PC-9 (cell line): ENCODE measurements around the gene RASSF3. TPM values are rescaled to one million over a fixed set of nuclear protein-coding genes. Genes with fewer than 3 reads are reported as not detected.

Source experiments
- BruUV-seq: library from RNA; stranded (reverse); fragments of 400-500 nt; replicated peaks from 2 replicates; lab custom pipeline; 2021; lab: Mats Ljungman, UMichigan
- CTCF ChIA-PET: fragments of 300-600 bp; sonication (Branson Sonifier 250); formaldehyde crosslinking; loops from one replicate; lab custom pipeline; 2022; ENCODE audit warnings: antibody characterized with exemption; lab: Charles Lee
- POLR2A ChIA-PET: fragments of 300-600 bp; sonication (Branson Sonifier 250); formaldehyde crosslinking; loops from one replicate; lab custom pipeline; 2022; ENCODE audit warnings: antibody characterized with exemption; ENCODE audit not compliant: unreplicated experiment; lab: Charles Lee
- DNase-seq, 2 experiments: peaks; one replicate each; pipeline versions ENCODE4 v3.0.0 to v3.0.0-alpha.2; 2015 to 2022; ENCODE audit warnings: mixed read lengths in 1 of 2
- H2AFZ ChIP-seq: fragments of 200-600 bp; sonication (generic); 2 replicates; pipeline ENCODE4 v1.8.1; 2017; ENCODE audit warnings: antibody characterized with exemption
- H3F3A ChIP-seq: fragments of 200-600 bp; sonication (generic); 2 replicates; pipeline ENCODE4 v1.8.1; 2017; ENCODE audit warnings: antibody characterized with exemption, mild to moderate bottlenecking, low read depth; ENCODE audit not compliant: insufficient read depth
- H3K27ac ChIP-seq: fragments of 200-600 bp; sonication (generic); 2 replicates; pipeline ENCODE4 v1.6.1; 2016; ENCODE audit warnings: mixed run types
- H3K27me3 ChIP-seq: fragments of 200-600 bp; sonication (generic); 2 replicates; pipeline ENCODE4 v1.6.1; 2016; ENCODE audit warnings: low read depth, mixed run types; ENCODE audit not compliant: insufficient read depth
- H3K36me3 ChIP-seq: fragments of 200-600 bp; sonication (generic); 2 replicates; pipeline ENCODE4 v1.6.1; 2016; ENCODE audit warnings: low read depth, mixed run types
- H3K4me1 ChIP-seq: fragments of 200-600 bp; sonication (generic); replicated peaks from 2 replicates; pipeline ENCODE4 v1.6.1; 2016; ENCODE audit warnings: mixed run types; ENCODE audit not compliant: insufficient read depth
- H3K4me2 ChIP-seq: fragments of 200-600 bp; sonication (generic); 2 replicates; pipeline ENCODE4 v1.6.1; 2017; ENCODE audit warnings: mixed run types
- H3K4me3 ChIP-seq: fragments of 200-600 bp; sonication (generic); 2 replicates; pipeline ENCODE4 v1.6.1; 2016; ENCODE audit warnings: mixed run types
- H3K79me2 ChIP-seq: fragments of 200-600 bp; sonication (generic); 2 replicates; pipeline ENCODE4 v1.6.1; 2017; ENCODE audit warnings: low read depth, mixed run types
- H3K9me2 ChIP-seq: fragments of 200-600 bp; sonication (generic); 2 replicates; pipeline ENCODE4 v1.8.1; 2017; ENCODE audit warnings: mild to moderate bottlenecking; ENCODE audit not compliant: insufficient read depth
- H3K9me3 ChIP-seq: fragments of 200-600 bp; sonication (generic); 2 replicates; pipeline ENCODE4 v1.8.1; 2016; ENCODE audit warnings: low read depth; ENCODE audit not compliant: insufficient read depth
- H4K20me1 ChIP-seq: fragments of 200-600 bp; sonication (generic); 2 replicates; pipeline ENCODE4 v1.8.1; 2017; ENCODE audit not compliant: insufficient read depth
- EZH2 ChIP-seq: fragments of 200-600 bp; sonication (generic); IDR thresholded peaks from 2 replicates; pipeline ENCODE4 v1.8.0; 2017; ENCODE audit warnings: antibody characterized with exemption, low read depth
- intact Hi-C: fragments of 100-400 bp; cut with micrococcal nuclease; formaldehyde crosslinking; loops from one replicate; pipeline ENCODE4 v1.10.0; 2022; ENCODE audit not compliant: unreplicated experiment
- total RNA-seq: library from RNA; stranded (reverse); gene quantifications from 2 replicates; pipeline ENCODE4 v1.2.3, GENCODE V29; 2021
- TF ChIP-seq, protein P1 (sequence below): fragments of 200-600 bp; sonication (generic); conservative IDR thresholded peaks from 2 replicates; pipeline ENCODE4 v1.6.1; 2017; ENCODE audit warnings: mixed run types, antibody characterized with exemption, mild to moderate bottlenecking, moderate library complexity

The RASSF3 gene
- total RNA-seq, 1 experiment from 2014 or later, result 38.9 TPM

DNA sequence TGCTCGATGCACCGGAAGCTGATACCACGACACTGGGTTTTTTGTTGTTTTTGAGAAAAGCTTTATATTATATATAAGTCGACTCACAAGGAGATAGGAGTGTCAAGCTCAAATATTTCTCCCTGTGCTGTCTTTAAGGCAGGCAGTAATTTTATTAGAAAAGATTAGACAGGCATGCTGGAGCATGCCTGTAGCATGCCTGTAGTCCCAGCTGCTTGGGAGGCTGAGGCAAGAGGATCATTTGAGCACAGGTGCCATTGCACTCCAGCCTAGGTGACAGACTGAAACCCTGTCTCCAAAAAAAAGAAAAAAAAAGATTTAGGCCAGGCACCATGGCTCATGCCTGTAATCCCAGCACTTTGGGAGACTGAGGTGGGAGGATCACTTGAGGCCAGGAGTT lies 97.1 kb downstream of the RASSF3 start:
- CTCF ChIA-PET, result no interaction called here
- no peak for DNase-seq

GRCh38 chr12:64707926-64708325 lies 97.6 kb downstream of the RASSF3 start:
- Histone ChIP-seq H3K9me2 (no peaks in the 10 kb centered on the region), H3K9me3 (no peaks in the 10 kb centered on the region), H3K4me3 (no peak overlapping the region), H2AFZ (no peak overlapping the region), H3K79me2 (no peaks in the 10 kb centered on the region), H3K36me3 (no peaks in the 10 kb centered on the region), H3K4me2 (no peak overlapping the region), H3K27ac (no peak overlapping the region), H4K20me1 (no peaks in the 10 kb centered on the region), H3K4me1 (no peaks in the 10 kb centered on the region), H3F3A (no peaks in the 10 kb centered on the region), H3K27me3 (no peaks in the 10 kb centered on the region)
- TF ChIP-seq EZH2, result no peak
- TF ChIP-seq, protein P1, sequence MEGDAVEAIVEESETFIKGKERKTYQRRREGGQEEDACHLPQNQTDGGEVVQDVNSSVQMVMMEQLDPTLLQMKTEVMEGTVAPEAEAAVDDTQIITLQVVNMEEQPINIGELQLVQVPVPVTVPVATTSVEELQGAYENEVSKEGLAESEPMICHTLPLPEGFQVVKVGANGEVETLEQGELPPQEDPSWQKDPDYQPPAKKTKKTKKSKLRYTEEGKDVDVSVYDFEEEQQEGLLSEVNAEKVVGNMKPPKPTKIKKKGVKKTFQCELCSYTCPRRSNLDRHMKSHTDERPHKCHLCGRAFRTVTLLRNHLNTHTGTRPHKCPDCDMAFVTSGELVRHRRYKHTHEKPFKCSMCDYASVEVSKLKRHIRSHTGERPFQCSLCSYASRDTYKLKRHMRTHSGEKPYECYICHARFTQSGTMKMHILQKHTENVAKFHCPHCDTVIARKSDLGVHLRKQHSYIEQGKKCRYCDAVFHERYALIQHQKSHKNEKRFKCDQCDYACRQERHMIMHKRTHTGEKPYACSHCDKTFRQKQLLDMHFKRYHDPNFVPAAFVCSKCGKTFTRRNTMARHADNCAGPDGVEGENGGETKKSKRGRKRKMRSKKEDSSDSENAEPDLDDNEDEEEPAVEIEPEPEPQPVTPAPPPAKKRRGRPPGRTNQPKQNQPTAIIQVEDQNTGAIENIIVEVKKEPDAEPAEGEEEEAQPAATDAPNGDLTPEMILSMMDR, result no peak
- DNase-seq, result no peak
- no TSS peak for BruUV-seq
- POLR2A ChIA-PET, result no interaction called here
- intact Hi-C loops, result no loop called here
- CTCF ChIA-PET, result no interaction called here

More for the DNA sequence above, 97.1 kb downstream of the RASSF3 start:
- H3K4me1 ChIP-seq, result no peaks in the 10 kb centered on the region
- no peaks in the 10 kb centered on the region for H3K9me3 ChIP-seq
- no peak overlapping the region for H3K4me3 ChIP-seq
- no peaks in the 10 kb centered on the region for H3K27me3 ChIP-seq
- TF ChIP-seq EZH2, result no peak
- H4K20me1 ChIP-seq, result no peaks in the 10 kb centered on the region
- no peaks in the 10 kb centered on the region for H3K9me2 ChIP-seq
- POLR2A ChIA-PET, result no interaction called here
- H2AFZ ChIP-seq, result no peak overlapping the region
- H3K79me2 ChIP-seq, result no peaks in the 10 kb centered on the region
- H3K4me2 ChIP-seq, result no peak overlapping the region
- H3F3A ChIP-seq, result no peaks in the 10 kb centered on the region
- no peak overlapping the region for H3K27ac ChIP-seq
- H3K36me3 ChIP-seq, result no peaks in the 10 kb centered on the region
- intact Hi-C loops, result no loop called here
- no TSS peak for BruUV-seq

GRCh38 chr12:64709429-64709828 lies 99.1 kb downstream of the RASSF3 start:
- no peak for DNase-seq
- POLR2A ChIA-PET, result no interaction called here
- TF ChIP-seq, protein P1, result no peak
- no peak for TF ChIP-seq EZH2
- H2AFZ ChIP-seq, result no peak overlapping the region
- H3K9me2 ChIP-seq, result no peaks in the 10 kb centered on the region
- no peak overlapping the region for H3K4me2 ChIP-seq
- no peaks in the 10 kb centered on the region for H3K79me2 ChIP-seq
- H3K27ac ChIP-seq, result no peak overlapping the region
- no peak overlapping the region for H3K4me3 ChIP-seq
- no peaks in the 10 kb centered on the region for H4K20me1 ChIP-seq
- H3K9me3 ChIP-seq, result no peaks in the 10 kb centered on the region
- H3K27me3 ChIP-seq, result no peaks in the 10 kb centered on the region
- intact Hi-C loops, result no loop called here
- H3F3A ChIP-seq, result no peaks in the 10 kb centered on the region
- CTCF ChIA-PET, result no interaction called here
- BruUV-seq, result no TSS peak
- H3K36me3 ChIP-seq, result no peaks in the 10 kb centered on the region
- H3K4me1 ChIP-seq, result no peaks in the 10 kb centered on the region

GRCh38 chr12:64713376-64713775 lies 103.1 kb downstream of the RASSF3 start:
- CTCF ChIA-PET, result no interaction called here
- no peaks in the 10 kb centered on the region for H3F3A ChIP-seq

More at GRCh38 chr12:64713376-64713775, 103.1 kb downstream of the RASSF3 start:
- Histone ChIP-seq H3K4me2 (no peak overlapping the region), H3K79me2 (no peaks in the 10 kb centered on the region), H4K20me1 (no peaks in the 10 kb centered on the region), H3K9me2 (no peaks in the 10 kb centered on the region), H3K4me3 (no peak overlapping the region), H3K27ac (no peak overlapping the region), H2AFZ (no peak overlapping the region), H3K4me1 (no peaks in the 10 kb centered on the region), H3K27me3 (no peaks in the 10 kb centered on the region), H3K36me3 (peaks cover 3% of the 10 kb centered on the region; the same call in 1 of the 2 replicates), H3K9me3 (no peaks in the 10 kb centered on the region)
- no TSS peak for BruUV-seq
- intact Hi-C loops, result no loop called here
- POLR2A ChIA-PET, result no interaction called here
- DNase-seq, result no peak
- TF ChIP-seq, protein P1, result no peak
- no peak for TF ChIP-seq EZH2
